AG04449 (cell line): ENCODE measurements around the gene MAP3K13.

Experiments
- CTCF ChIA-PET: fragments of 350-600 bp; formaldehyde crosslinking; extraction: SDS; loops from one replicate; lab custom pipeline; 2021; ENCODE audit warnings: antibody characterized with exemption; lab: Yijun Ruan, JAX
- POLR2A ChIA-PET: fragments of 400-600, 350-600 bp; formaldehyde crosslinking; extraction: SDS; loops from one replicate; lab custom pipeline; 2020; ENCODE audit warnings: antibody characterized with exemption, inconsistent platforms; lab: Yijun Ruan, JAX
- DNase-seq: peaks from one replicate; pipeline ENCODE4 v3.0.0-alpha.2; 2010; ENCODE audit warnings: low read depth, low spot score
- H3K4me3 ChIP-seq: 2 replicates; pipeline ENCODE4 v1.5.1; 2011; ENCODE audit warnings: low read depth, mild to moderate bottlenecking, control low read depth, low read length
- CTCF ChIP-seq: IDR thresholded peaks from one replicate; pipeline ENCODE4 v1.5.1; 2011; ENCODE audit warnings: mild to moderate bottlenecking, moderate library complexity, low read length, control low read depth, inconsistent platforms; ENCODE audit not compliant: insufficient read depth; ENCODE audit errors: missing control alignments

MAP3K13 gene

GRCh38 chr3:185339945-185340344, 23.0 kb upstream of the MAP3K13 start:
- TF ChIP-seq CTCF: no peak
- ChIA-PET CTCF (no interaction called here), POLR2A (no interaction called here)
- no peak for DNase-seq
- no peak overlapping the region for H3K4me3 ChIP-seq

GRCh38 chr3:185340751-185341150, 22.2 kb upstream of the MAP3K13 start:
- DNase-seq: no peak
- no peak overlapping the region for H3K4me3 ChIP-seq
- CTCF ChIA-PET: no interaction called here
- TF ChIP-seq CTCF: no peak
- POLR2A ChIA-PET: no interaction called here

GRCh38 chr3:185341616-185342458, 21.1 kb upstream of the MAP3K13 start:
- POLR2A ChIA-PET: no interaction called here
- H3K4me3 ChIP-seq: no peak overlapping the region
- no peak for DNase-seq
- TF ChIP-seq CTCF: no peak
- CTCF ChIA-PET: no interaction called here

GRCh38 chr3:185342459-185343174, 20.3 kb upstream of the MAP3K13 start:
- H3K4me3 ChIP-seq: no peak overlapping the region
- POLR2A ChIA-PET: no interaction called here
- DNase-seq: no peak
- TF ChIP-seq CTCF: no peak
- CTCF ChIA-PET: no interaction called here

- CTCF ChIA-PET: interaction anchor here (0.6 kb wide), 1 partner anchor 211 kb away, joined by 3 read pairs; no protein-coding TSS in a partner anchor
- no peak overlapping the region for H3K4me3 ChIP-seq
- POLR2A ChIA-PET: no interaction called here
- DNase-seq: no peak
- TF ChIP-seq CTCF: no peak
These were observed 15.5 kb upstream of the MAP3K13 start for GRCh38 chr3:185347399-185347798.

- no peak for TF ChIP-seq CTCF
- H3K4me3 ChIP-seq: no peak overlapping the region
- DNase-seq: no peak
- CTCF ChIA-PET: no interaction called here
- POLR2A ChIA-PET: no interaction called here
These were observed 12.1 kb upstream of the MAP3K13 start for GRCh38 chr3:185350841-185351240.
